GM10266 (cell line): ENCODE results near the gene FAM228B.
"Not testable (repeated sequence)": the region's sequence is repeated elsewhere in the genome, so short reads cannot be mapped to it uniquely, and the experiment has no call there.

ENCODE experiments used
- DNase-seq: peaks from one replicate; pipeline ENCODE4 v3.0.0; 2012; ENCODE audit errors: extremely low spot score
- CTCF ChIP-seq: IDR thresholded peaks from 2 replicates; pipeline ENCODE4 v1.5.1; 2012; ENCODE audit warnings: mild to moderate bottlenecking, low read depth; ENCODE audit not compliant: control insufficient read depth, insufficient read depth; ENCODE audit errors: missing control alignments

FAM228B gene

GRCh38 chr2:24104906-24105305 is 18.4 kb upstream of the FAM228B start:
- no peak for DNase-seq
- no peak for TF ChIP-seq CTCF

DNA sequence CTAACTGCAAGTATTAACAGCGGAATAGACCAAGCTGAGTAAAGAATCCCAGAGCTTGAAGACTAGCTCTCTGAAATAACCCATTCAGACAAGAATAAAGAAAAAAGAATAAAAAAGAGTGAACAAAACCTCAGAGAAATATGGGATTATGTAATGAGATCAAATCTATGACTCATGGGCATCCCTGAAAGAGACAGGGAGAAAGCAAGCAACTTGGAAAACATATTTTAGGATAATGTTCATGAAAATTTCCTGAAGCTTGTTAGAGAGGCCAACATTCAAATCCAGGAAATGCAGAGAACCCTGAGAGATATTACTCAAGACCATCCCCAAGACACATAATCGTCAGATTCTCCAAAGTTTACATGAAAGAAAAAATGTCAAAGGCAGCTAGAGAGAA is 17.5 kb upstream of the FAM228B start:
- TF ChIP-seq CTCF: no peak
- no peak for DNase-seq

GRCh38 chr2:24106786-24107185 is 16.5 kb upstream of the FAM228B start:
- DNase-seq: no peak
- TF ChIP-seq CTCF: no peak

DNA sequence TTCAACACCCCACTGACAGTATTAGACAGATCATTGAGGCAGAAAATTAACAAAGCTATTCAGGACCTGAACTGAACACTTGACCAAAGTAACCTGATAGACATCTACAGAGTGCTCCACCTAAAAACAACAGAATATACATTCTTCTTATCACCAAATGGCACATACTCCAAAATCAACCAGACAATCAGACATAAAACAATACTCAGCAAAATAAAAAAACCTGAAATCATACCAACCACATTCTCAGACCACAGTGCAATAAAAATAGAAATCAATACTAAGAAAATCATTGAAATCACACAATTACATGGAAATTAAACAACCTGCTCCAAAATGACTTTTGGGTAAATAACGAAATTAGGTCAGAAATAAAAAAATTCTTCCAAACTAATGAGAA is 15.9 kb upstream of the FAM228B start:
- DNase-seq: no peak
- TF ChIP-seq CTCF: no peak

- not testable (repeated sequence) for DNase-seq
Measured at GRCh38 chr2:24109431-24109830, 13.8 kb upstream of the FAM228B start.

GRCh38 chr2:24110660-24111303 is 12.5 kb upstream of the FAM228B start:
- TF ChIP-seq CTCF: no peak

DNA sequence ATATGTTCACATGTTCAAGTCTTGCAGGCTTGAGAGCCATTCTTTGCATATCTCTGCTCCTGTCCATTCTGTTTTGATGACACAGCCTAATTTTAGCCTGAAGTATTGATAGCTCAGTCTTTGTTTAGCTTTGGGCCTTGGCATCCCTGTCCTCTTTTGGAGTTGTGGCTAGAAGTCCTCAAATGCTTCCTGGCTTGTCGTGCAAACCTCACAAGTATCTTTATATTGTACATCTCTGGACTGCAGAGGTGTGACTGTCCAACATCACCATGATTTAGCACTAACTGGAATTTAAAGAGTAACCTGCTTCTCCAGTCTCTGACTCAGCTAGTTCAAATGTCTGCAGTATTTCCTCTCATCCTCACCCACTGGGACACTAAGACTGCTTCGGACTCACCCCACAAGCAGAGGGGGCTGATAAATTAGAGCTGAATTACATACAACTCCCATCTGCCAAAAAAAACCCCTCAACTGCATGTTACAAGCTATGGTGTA is 11.8 kb upstream of the FAM228B start:
- TF ChIP-seq CTCF: no peak
- DNase-seq: no peak

More at GRCh38 chr2:24110660-24111303, 12.5 kb upstream of the FAM228B start:
- DNase-seq: no peak

DNA sequence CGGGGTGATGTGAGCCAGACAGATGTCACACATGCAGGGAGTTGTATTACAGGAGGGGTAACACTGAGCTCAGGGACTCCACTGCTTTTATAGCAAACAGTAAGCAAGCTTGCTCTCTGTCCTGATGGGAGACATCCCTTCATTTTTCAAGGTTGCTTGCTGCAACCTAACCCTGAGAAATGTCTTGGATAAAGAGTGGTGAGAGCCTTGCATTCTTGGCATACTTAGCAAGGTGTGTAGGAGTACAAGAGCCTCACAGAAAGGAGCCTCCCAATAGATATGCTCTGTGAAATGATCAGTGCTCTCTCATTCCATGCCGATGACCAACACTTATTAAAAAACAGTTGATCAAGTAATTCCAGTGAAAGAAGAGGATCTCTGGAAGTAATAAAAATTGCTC is 8.2 kb upstream of the FAM228B start:
- TF ChIP-seq CTCF: no peak

More for the DNA sequence above, 8.2 kb upstream of the FAM228B start:
- DNase-seq: no peak
